ENCODE results near the gene SHC4.
A peak's percentile ranks its signal among the peaks of the same experiment; 100 is the strongest.
"Not testable (repeated sequence)": the region's sequence is repeated elsewhere in the genome, so short reads cannot be mapped to it uniquely, and the experiment has no call there.

Gene SHC4

DNA sequence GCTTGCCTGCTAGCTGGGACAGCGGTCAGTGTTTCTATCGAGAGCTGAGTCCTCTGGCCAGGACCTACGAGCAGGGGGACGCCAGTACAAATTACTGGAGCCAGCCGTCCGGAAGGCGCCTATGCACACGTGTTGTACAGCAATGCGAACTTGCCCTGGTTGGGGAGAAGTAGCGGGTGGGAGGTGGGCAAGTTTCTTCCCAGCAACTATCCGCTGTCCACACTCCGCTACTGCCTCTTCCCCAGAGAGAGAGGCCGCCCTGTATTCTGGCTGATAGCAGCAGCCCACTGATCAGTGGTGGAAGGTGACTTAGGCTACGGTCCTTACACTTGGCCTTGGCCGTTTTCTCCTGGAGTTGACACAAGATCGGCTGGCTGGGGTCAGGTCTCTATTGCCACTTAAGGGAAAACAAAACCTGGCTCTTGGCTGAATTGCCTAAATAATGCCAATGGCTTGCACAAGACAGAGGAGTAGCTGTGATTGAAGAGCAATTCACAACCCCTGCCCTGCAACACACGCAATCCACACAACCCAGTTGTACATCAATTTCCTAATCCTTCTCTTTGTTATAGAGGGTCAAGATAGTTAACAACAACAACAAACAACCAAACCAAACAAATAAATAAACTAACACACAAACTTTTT lies 12.8 kb upstream of the SHC4 start:
- no peaks in the 10 kb centered on the region for H3K9me3 ChIP-seq (ENCODE audit: control insufficient read depth, insufficient read depth, low read length)
- H3K4me1 ChIP-seq (ENCODE audit: insufficient read depth, low read length): no peaks in the 10 kb centered on the region
- peak overlapping the region; percentile 68 for H3K9ac ChIP-seq (ENCODE audit: low read depth, low read length)

DNA sequence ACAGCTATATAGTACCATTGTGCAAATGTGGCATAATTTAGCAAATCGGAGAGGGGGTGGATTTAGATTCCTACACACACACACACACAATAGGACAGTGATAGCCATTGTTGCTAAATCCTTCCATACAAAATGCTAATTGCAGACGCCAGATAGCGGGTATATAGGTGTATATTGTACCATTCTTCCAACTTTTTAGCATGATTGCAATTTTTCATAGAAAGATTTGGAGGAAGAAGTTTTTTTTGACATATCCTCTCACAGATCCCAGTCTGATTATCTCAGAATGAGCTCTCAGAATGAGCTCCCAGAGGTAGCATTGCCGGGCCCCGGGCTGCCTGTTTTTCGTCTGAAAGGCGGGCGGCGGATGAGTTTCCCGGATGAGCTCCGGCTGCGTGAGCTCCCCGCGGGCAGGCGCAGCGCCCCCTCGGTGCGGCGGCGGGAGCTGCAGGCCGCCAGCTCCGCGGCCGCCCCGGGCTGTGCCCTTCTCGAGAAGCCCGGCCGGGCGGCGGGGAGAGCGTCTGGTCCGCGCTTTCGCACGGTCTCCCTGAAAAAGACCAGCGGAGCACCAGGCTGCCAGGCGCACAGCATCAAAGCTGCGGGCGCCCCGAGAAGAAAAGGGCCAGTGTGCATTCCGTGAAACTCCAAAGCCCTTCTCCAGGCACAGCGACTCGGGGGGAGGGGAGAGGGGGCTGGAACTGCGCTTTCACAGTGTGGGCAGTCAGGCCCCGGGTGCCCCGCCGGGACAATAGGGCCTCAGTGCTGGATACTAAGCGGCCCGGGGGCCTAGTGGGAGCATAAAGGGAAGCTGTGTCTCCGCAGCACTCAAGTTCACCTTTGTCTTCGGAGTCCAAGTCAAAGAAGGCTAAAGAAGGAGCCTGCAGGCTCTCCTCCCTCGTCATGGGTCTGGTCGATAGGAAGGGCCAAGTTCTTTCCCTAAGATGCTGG lies 12.0 kb upstream of the SHC4 start:
- H3K9ac ChIP-seq (ENCODE audit: low read depth, low read length): peak overlapping the region; percentile 68
- H3K4me1 ChIP-seq (ENCODE audit: insufficient read depth, low read length): no peaks in the 10 kb centered on the region
- H3K9me3 ChIP-seq (ENCODE audit: control insufficient read depth, insufficient read depth, low read length): no peaks in the 10 kb centered on the region
- H3K36me3 ChIP-seq (ENCODE audit: insufficient read depth, low read length): no peaks in the 10 kb centered on the region

More for the DNA sequence above, 12.8 kb upstream of the SHC4 start:
- H3K36me3 ChIP-seq (ENCODE audit: insufficient read depth, low read length): no peaks in the 10 kb centered on the region

DNA sequence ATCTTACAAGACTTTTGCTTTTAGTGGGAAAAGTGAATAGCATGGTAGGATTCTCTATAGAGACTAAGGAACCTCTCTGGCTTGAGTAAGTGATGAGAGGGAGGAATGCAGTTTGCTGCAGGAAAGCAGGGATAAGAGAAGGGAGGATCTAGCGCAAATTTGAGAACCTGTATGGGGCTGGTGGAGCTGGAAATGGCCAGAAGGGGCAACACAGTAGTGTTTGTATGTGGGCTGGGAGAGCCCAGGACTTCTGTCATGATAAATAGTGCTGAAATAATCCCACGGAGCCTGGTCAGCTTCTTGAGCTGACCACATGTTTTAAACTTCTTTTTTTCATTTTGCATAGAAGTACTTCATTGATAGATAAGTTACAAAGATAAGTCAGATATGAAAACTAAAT lies 11.2 kb upstream of the SHC4 start:
- no peak overlapping the region for H3K9ac ChIP-seq (ENCODE audit: low read depth, low read length)
- no peaks in the 10 kb centered on the region for H3K9me3 ChIP-seq (ENCODE audit: control insufficient read depth, insufficient read depth, low read length)
- H3K36me3 ChIP-seq (ENCODE audit: insufficient read depth, low read length): no peaks in the 10 kb centered on the region
- no peaks in the 10 kb centered on the region for H3K4me1 ChIP-seq (ENCODE audit: insufficient read depth, low read length)

DNA sequence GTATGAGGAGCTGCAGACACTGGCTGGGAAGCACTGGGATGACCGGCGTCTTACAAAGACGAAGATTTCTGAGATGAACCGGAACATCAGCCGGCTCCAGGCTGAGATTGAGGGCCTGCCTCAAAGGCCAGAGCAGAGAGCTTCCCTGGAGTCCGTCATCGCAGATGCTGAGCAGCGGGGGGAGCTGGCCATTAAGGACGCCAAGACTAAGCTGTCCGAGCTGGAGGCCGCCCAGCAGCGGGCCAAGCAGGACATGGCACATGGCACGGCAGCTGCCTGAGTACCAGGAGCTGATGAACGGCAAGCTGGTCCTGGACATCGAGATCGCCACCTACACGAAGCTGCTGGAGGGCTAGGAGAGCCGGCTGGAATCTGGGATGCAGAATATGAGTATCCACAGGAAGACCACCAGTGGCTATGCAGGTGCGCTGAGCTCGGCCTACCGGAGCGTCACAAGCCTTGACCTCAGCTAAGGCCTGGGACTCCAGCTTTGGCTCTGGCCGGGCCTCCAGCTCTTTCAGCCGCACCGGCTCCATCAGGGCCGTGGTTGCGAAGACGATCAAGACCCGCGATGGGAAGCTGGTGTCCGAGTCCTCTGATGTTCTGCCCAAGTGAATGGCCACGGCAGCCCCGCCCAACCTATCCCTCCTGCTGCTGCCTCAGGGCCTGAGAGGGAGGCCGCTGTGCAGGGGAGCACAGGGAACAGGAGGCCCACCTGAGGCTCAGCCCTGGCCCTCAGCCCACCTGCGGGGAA lies 9.2 kb upstream of the SHC4 start:
- Histone ChIP-seq H3K4me1 (ENCODE audit: insufficient read depth, low read length) (no peaks in the 10 kb centered on the region), H3K36me3 (ENCODE audit: insufficient read depth, low read length) (no peaks in the 10 kb centered on the region), H3K9me3 (ENCODE audit: control insufficient read depth, insufficient read depth, low read length) (no peaks in the 10 kb centered on the region), H3K9ac (ENCODE audit: low read depth, low read length) (no peak overlapping the region)

DNA sequence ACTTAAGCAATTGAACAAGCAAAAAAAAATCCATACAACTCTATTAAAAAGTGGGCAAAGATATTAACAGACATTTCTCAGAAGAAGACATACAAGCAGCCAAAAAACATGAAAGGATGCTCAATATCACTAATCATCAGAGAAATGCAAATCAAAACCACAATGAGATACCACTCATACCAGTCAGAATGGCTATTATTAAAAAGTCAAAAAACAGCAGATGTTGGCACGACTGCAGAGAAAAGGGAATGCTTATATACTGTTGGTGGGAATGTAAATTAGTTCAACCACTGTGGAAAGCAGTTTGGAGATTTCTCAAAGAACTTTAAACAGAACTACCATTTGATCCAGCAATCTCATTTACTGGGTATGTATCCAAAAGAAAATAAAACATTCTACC lies 7.2 kb upstream of the SHC4 start:
- H3K9me3 ChIP-seq (ENCODE audit: control insufficient read depth, insufficient read depth, low read length); H3K9ac ChIP-seq (ENCODE audit: low read depth, low read length); H3K4me1 ChIP-seq (ENCODE audit: insufficient read depth, low read length); H3K36me3 ChIP-seq (ENCODE audit: insufficient read depth, low read length): not testable (repeated sequence)

DNA sequence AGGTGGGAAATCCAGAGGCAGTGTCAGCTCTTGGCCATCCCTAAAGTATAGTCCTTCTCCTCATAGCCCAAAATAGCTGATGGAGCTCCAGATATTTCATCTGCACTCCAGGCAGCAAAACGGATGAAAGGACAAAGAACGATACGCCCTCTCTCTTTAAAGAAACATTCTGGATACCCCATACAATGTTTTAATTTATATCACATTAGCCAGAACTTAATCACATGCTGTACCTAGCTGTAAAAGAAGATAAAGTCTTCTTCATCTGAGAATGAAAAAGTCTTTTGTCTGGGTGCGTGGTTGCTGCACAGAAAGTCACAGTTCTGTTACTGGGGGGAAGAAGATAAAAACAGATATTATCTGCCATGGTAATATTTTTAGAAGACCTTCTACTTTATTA lies 4.3 kb upstream of the SHC4 start:
- H3K36me3 ChIP-seq (ENCODE audit: insufficient read depth, low read length): no peaks in the 10 kb centered on the region
- H3K4me1 ChIP-seq (ENCODE audit: insufficient read depth, low read length): no peaks in the 10 kb centered on the region
- H3K9ac ChIP-seq (ENCODE audit: low read depth, low read length): no peak overlapping the region
- no peaks in the 10 kb centered on the region for H3K9me3 ChIP-seq (ENCODE audit: control insufficient read depth, insufficient read depth, low read length)

DNA sequence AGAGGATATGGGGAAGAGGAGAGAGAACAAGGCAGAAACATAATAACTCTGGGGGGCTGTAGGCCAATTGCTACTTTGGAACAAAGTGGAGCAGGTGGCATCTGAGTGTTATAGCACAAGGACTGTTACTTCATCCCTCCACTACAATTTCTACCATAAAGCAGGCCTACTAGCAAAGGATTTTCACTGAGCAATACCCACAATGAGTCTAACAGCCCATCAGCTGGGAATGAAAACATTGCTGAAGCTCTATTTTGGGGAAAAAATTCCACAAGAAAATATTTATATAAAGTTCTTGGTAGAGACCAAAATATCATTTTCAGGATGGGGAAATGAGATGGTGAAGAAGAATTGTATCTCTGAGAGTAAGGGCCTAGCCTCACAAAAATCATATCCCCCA lies 3.6 kb upstream of the SHC4 start:
- Histone ChIP-seq H3K9me3 (ENCODE audit: control insufficient read depth, insufficient read depth, low read length) (no peaks in the 10 kb centered on the region), H3K9ac (ENCODE audit: low read depth, low read length) (no peak overlapping the region), H3K36me3 (ENCODE audit: insufficient read depth, low read length) (no peaks in the 10 kb centered on the region), H3K4me1 (ENCODE audit: insufficient read depth, low read length) (no peaks in the 10 kb centered on the region)

DNA sequence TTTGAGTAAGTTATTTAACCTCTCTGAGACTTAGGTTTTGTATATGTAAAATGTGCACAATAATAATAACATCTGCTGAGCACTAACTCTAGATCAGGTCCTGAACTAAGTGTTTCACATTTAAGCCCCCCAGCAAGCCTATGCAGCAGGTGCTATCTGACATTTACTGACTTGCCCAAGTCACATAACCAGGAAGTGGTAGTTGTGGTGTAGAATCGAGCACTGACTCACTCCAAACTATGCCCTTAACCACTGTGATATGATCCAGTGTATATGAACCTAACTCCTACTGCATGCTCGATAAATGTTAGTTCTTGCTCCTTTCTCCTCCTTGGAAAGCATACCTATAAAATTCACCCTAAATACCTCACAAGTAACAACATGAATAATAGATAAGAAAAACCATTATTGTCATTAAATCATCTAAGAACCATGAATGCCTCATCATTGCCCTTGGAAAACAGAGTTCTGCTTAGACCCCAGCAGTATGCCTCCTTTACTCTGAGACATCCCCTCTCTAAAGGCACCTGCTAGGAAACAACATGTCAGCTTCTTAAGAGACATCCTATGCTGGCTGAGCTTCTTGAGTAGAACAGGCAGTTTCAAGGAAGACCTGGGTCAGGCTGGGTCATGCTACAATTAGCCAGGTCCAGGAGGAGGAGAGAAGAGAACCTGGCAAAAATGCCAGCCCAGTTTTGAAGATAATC lies 3.0 kb upstream of the SHC4 start:
- Histone ChIP-seq H3K36me3 (ENCODE audit: insufficient read depth, low read length) (no peaks in the 10 kb centered on the region), H3K9me3 (ENCODE audit: control insufficient read depth, insufficient read depth, low read length) (no peaks in the 10 kb centered on the region), H3K4me1 (ENCODE audit: insufficient read depth, low read length) (no peaks in the 10 kb centered on the region), H3K9ac (ENCODE audit: low read depth, low read length) (no peak overlapping the region)

DNA sequence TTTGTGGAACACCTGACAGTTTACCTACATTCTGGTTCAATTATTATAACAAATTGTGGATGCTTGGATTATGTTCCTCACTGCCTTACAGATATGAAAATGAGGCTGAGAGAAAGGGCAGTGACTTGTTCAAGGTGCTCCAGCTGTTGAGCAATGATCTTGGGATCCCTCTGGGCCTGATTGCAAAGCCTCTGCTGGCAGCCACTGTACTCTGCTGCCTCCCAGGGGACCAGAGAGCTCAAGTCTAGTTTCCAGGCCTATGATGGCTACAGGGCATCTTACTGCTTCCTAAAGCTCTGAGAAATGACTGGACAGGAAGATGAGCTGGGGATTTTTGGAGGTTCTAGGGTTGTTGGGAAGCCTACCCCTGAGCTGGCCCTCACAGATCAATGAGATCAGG lies 2.3 kb upstream of the SHC4 start:
- Histone ChIP-seq H3K9ac (ENCODE audit: low read depth, low read length) (no peak overlapping the region), H3K36me3 (ENCODE audit: insufficient read depth, low read length) (no peaks in the 10 kb centered on the region)

DNA sequence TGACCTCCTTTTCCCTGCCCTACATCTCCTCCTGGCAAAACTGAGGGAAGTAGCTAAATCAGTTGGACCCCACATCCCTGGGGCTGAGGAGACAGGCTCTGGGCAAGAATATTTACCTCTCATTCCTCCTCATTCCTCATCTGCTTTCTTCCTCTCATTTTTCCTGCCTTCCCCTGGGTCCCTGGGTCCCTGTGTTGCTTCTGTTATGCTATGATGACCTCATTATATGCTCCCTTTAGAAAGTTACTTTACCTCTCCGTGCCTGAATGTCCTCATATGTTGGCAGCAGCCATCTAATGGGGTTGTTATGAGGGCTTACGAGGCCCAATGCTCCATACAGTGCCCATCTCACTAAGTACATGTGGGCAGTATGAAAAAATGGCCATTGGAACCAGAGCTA lies 1.2 kb upstream of the SHC4 start:
- H3K4me1 ChIP-seq (ENCODE audit: insufficient read depth, low read length): no peaks in the 10 kb centered on the region
- no peaks in the 10 kb centered on the region for H3K9me3 ChIP-seq (ENCODE audit: control insufficient read depth, insufficient read depth, low read length)
- no peak overlapping the region for H3K9ac ChIP-seq (ENCODE audit: low read depth, low read length)
- H3K36me3 ChIP-seq (ENCODE audit: insufficient read depth, low read length): no peaks in the 10 kb centered on the region

More for the DNA sequence above, 2.3 kb upstream of the SHC4 start:
- Histone ChIP-seq H3K4me1 (ENCODE audit: insufficient read depth, low read length) (no peaks in the 10 kb centered on the region), H3K9me3 (ENCODE audit: control insufficient read depth, insufficient read depth, low read length) (no peaks in the 10 kb centered on the region)

DNA sequence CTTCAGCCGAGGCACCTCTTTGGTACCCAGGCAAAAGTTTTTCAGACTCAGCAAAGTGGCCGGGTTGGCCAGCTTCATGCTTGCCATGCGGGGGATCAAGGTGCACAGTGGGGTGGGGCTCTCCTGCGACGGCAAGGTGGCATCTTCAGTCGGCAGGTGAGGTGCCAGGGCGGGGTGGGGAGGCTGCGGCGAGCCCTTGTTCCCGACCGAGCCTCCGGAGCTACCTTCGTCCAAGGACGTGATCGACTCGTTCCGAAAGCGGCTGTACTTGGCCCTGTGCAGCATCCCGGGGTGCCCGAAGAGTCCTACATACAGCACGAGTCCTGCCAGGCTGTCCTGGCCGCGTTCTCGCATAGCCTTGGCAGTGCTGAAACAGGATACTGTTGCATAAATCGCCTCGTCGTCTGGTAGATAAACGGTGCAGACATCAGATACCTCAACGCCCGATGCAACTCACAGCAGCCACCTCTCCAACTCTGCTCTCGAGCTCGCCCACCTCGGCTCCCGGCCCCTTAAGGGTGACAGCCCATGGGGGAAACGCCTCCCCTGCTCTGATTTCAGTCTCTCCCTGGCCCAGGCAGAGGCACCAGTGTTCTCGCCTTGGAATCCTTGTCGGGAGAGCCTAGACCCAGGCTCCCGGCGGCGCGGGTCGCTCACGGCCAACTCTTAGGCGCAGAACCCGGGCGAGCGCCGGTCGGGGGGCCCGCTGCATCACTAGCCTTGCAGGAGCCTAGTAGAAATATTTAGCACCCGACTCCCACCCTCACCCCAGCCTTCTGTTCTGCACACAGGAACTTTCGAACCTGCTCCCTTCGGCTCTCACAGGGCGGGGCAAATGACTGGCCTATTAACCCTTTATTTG lies 826 bp downstream of the SHC4 start:
- H3K9ac ChIP-seq (ENCODE audit: low read depth, low read length): peak overlapping the region; percentile 50
- no peaks in the 10 kb centered on the region for H3K9me3 ChIP-seq (ENCODE audit: control insufficient read depth, insufficient read depth, low read length)
- H3K36me3 ChIP-seq (ENCODE audit: insufficient read depth, low read length): no peaks in the 10 kb centered on the region
- H3K4me1 ChIP-seq (ENCODE audit: insufficient read depth, low read length): no peaks in the 10 kb centered on the region

DNA sequence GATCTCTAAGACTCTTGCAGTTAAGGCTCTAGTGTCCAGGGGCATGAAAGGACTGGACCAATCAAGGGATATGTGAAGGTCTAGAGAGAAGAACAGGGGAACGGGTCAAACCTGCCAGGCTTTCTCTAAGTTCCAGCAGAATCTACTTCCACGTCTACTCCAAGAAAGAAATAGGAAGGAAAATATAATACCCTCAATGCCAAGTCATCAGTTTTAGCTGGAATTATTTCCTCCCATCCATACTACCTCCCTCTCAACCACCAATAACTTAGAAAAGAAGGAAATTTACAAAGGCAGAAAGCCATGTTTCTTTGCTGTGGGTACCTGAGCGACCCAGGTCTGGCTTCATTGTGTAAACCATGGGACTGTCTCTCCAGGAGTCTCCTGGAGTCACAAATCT lies 7.8 kb downstream of the SHC4 start:
- H3K9ac ChIP-seq (ENCODE audit: low read depth, low read length): no peak overlapping the region
- no peaks in the 10 kb centered on the region for H3K9me3 ChIP-seq (ENCODE audit: control insufficient read depth, insufficient read depth, low read length)

DNA sequence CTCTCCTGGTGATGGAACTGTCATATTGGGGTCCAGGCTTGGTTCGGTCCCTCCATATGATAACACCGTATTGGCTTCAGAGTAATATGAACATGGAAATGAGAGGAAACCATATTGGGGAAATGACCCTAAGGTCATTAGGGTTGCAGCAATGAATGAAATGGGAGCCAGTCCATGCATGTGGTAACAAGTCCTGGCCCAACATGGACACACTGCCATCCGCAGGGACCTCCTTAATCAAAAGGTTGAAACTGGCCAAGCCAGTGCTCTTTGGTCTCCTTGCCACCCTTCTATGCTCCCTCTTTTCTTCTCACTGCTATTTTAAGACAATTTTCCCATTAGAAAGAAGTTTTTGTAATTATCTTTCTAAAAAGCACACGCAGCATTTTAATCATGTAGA lies 8.3 kb downstream of the SHC4 start:
- no peaks in the 10 kb centered on the region for H3K36me3 ChIP-seq (ENCODE audit: insufficient read depth, low read length)
- H3K4me1 ChIP-seq (ENCODE audit: insufficient read depth, low read length): peaks cover 8% of the 10 kb centered on the region; the same call in 1 of the 2 replicates

More for the DNA sequence above, 7.8 kb downstream of the SHC4 start:
- no peaks in the 10 kb centered on the region for H3K36me3 ChIP-seq (ENCODE audit: insufficient read depth, low read length)
- H3K4me1 ChIP-seq (ENCODE audit: insufficient read depth, low read length): peaks cover 8% of the 10 kb centered on the region; the same call in 1 of the 2 replicates

More for the DNA sequence above, 8.3 kb downstream of the SHC4 start:
- Histone ChIP-seq H3K9me3 (ENCODE audit: control insufficient read depth, insufficient read depth, low read length) (no peaks in the 10 kb centered on the region), H3K9ac (ENCODE audit: low read depth, low read length) (no peak overlapping the region)

Data from ES-I3 (cell line).